Measurements from ENCODE around the gene ALDH4A1.

DNA sequence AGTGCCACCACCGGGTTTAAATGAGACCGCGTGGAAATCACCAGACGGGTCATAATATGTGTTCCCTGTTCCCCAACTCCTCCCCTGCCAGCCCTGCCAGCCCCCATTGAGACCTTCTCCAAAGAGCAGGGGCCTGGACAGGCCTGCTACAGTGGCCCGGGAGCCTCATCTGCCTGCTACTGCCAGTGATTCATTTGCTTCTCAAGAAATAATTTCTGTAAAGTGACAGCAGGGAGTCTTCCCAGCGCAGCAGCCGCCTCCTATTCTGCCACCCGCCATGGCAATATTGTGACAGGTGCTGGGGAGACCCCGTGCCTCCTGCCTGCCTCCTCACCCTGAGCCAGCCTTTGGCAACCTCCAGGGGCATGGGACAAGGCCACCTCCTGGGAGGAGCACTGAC, 45.2 kb upstream of the ALDH4A1 start:
- TF ChIP-seq POLR2A (IDR thresholded peaks at IDR 0.05) (no peak), POLR2AphosphoS5 (IDR thresholded peaks at IDR 0.05) (no peak)
- TF ChIP-seq, protein P1, sequence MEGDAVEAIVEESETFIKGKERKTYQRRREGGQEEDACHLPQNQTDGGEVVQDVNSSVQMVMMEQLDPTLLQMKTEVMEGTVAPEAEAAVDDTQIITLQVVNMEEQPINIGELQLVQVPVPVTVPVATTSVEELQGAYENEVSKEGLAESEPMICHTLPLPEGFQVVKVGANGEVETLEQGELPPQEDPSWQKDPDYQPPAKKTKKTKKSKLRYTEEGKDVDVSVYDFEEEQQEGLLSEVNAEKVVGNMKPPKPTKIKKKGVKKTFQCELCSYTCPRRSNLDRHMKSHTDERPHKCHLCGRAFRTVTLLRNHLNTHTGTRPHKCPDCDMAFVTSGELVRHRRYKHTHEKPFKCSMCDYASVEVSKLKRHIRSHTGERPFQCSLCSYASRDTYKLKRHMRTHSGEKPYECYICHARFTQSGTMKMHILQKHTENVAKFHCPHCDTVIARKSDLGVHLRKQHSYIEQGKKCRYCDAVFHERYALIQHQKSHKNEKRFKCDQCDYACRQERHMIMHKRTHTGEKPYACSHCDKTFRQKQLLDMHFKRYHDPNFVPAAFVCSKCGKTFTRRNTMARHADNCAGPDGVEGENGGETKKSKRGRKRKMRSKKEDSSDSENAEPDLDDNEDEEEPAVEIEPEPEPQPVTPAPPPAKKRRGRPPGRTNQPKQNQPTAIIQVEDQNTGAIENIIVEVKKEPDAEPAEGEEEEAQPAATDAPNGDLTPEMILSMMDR (IDR thresholded peaks at IDR 0.05) = no peak
